Testis (tissue), 3 donors: ENCODE data around the gene CACNG6. TPM values are rescaled to one million over a fixed set of nuclear protein-coding genes. Genes with fewer than 3 reads are reported as not detected.

Experiments
- DNase-seq: peaks from one replicate; pipeline ENCODE4 v3.0.0-alpha.2; 2019
- H3K27ac ChIP-seq, 2 donors: fragments of 200-600 bp; sonication (generic); one replicate each; pipeline ENCODE4 v1.5.1; 2019
- H3K27me3 ChIP-seq: fragments of 200-600 bp; sonication (generic); one replicate; pipeline ENCODE4 v1.5.1; 2019
- H3K36me3 ChIP-seq: fragments of 200-600 bp; sonication (generic); one replicate; pipeline ENCODE4 v1.5.1; 2017; ENCODE audit warnings: low read depth; ENCODE audit errors: missing control alignments
- H3K4me1 ChIP-seq: fragments of 200-600 bp; sonication (generic); one replicate; pipeline ENCODE4 v1.5.1; 2019
- H3K4me3 ChIP-seq, 2 donors: fragments of 200-600 bp; sonication (generic); one replicate each; pipeline ENCODE4 v1.5.1; 2017 to 2019
- H3K9me3 ChIP-seq: fragments of 200-600 bp; sonication (generic); one replicate; pipeline ENCODE4 v1.5.1; 2017
- POLR2A ChIP-seq: fragments of 450-650 bp; IDR thresholded peaks from one replicate; pipeline ENCODE4 v1.6.1; 2017; ENCODE audit warnings: antibody characterized with exemption, mild to moderate bottlenecking, moderate library complexity
- WGBS, 2 donors: methylation state at CpG; one replicate each; pipeline ENCODE4 v1.1.5; 2018; 5-methylcytosine and 5-hydroxymethylcytosine counted together
- intact Hi-C: fragments of 100-400 bp; cut with DNase I; formaldehyde crosslinking; loops from one replicate; pipeline ENCODE4 v1.15.1; 2023; ENCODE audit warnings: low total_unique reads
- polyA plus RNA-seq: library from polyadenylated mRNA; stranded (reverse); fragments of 350-450 nt; fragmentation: Illumina TruSeq; extraction: RNeasy Lipid Tissue Mini Kit (QIAGEN cat#74804); gene quantifications from one replicate; pipeline ENCODE4 v1.2.3, GENCODE V29; 2014; ENCODE audit warnings: low read depth, low replicate concordance; ENCODE audit not compliant: insufficient read depth
- total RNA-seq, 2 donors: library from RNA; depleted of rRNA; stranded (reverse); fragments of >200 nt; gene quantifications; one replicate each; pipeline ENCODE4 v1.2.3, GENCODE V29; 2016
- TF ChIP-seq, protein P1 (sequence below), 3 experiments: fragments of 450-650 bp in 2 of 3; fragments of 200-600 bp in 1 of 3; sonication (generic) in 1 of 3; IDR thresholded peaks; one replicate each; pipeline ENCODE4 v1.5.1; 2016 to 2019; ENCODE audit warnings: antibody characterized with exemption in 3 of 3, mild to moderate bottlenecking in 2 of 3, moderate library complexity in 1 of 3

The CACNG6 gene
- total and polyA plus RNA-seq, 3 donors from 2014 or later = 2.1 to 5.5 (median 5.3) TPM

DNA sequence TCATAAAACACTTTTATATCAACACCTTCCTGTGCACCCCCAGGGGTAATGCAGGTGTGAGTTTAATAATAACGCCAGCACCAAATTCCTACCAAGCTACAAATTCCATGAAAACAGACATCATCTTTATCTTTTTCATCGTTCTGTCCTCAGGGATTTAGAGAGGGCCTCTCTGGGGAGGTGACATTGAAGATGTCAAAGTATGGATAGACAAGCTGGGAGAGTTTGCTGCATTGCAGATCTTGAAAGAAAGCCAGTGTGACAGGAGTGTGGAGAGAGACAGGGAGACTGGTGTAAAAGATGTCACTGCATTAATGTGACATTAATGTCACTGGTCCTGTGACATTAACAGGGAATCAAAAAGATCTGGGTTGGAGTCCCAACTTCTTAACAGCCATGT lies 10.1 kb downstream of the CACNG6 start:
- no peak overlapping the region for H3K27ac ChIP-seq
- intact Hi-C loops = no loop called here
- no peak for DNase-seq
- no peaks in the 10 kb centered on the region for H3K4me1 ChIP-seq
- TF ChIP-seq POLR2A = no peak
- TF ChIP-seq, protein P1, sequence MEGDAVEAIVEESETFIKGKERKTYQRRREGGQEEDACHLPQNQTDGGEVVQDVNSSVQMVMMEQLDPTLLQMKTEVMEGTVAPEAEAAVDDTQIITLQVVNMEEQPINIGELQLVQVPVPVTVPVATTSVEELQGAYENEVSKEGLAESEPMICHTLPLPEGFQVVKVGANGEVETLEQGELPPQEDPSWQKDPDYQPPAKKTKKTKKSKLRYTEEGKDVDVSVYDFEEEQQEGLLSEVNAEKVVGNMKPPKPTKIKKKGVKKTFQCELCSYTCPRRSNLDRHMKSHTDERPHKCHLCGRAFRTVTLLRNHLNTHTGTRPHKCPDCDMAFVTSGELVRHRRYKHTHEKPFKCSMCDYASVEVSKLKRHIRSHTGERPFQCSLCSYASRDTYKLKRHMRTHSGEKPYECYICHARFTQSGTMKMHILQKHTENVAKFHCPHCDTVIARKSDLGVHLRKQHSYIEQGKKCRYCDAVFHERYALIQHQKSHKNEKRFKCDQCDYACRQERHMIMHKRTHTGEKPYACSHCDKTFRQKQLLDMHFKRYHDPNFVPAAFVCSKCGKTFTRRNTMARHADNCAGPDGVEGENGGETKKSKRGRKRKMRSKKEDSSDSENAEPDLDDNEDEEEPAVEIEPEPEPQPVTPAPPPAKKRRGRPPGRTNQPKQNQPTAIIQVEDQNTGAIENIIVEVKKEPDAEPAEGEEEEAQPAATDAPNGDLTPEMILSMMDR (IDR thresholded peaks at IDR 0.05) = no peak
- 81 to 86% methylated on average over 2 of the region's 2 CpGs for WGBS, 2 donors
- H3K9me3 ChIP-seq = no peaks in the 10 kb centered on the region
- no peaks in the 10 kb centered on the region for H3K27me3 ChIP-seq
- H3K36me3 ChIP-seq = no peaks in the 10 kb centered on the region
- no peak overlapping the region for H3K4me3 ChIP-seq

- H3K4me3 ChIP-seq = no peak overlapping the region
- H3K36me3 ChIP-seq = no peaks in the 10 kb centered on the region
- TF ChIP-seq POLR2A = no peak
- TF ChIP-seq, protein P1 (IDR thresholded peaks at IDR 0.05) = no peak
- no peaks in the 10 kb centered on the region for H3K9me3 ChIP-seq
- no peak for DNase-seq
- H3K27ac ChIP-seq = no peak overlapping the region
- no peaks in the 10 kb centered on the region for H3K4me1 ChIP-seq
- H3K27me3 ChIP-seq = no peaks in the 10 kb centered on the region
- intact Hi-C loops = no loop called here
- WGBS, 2 donors = 44 to 51% methylated on average over 10 of the region's 10 CpGs
Measured at GRCh38 chr19:54002495-54003315, 11.3 kb downstream of the CACNG6 start.

DNA sequence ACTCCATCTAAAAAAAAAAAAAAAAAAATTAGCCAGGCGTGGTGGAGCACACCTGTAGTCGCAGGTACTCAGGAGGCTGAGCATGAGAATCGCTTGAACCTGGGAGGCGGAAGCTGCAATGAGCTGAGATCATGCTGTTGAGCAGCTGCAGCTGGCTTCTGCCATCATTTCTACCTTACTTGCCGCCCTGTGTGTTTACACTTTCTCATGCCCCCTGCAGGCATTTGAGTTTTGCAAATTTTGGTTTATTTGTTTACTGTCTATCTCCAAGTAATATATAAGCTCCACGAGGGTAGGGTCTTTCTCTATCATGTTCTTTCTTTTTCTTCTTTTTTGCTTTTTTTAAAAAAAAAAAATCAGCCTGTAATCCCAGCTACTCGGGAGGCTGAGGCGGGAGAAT lies 18.0 kb downstream of the CACNG6 start:
- H3K27ac ChIP-seq = no peak overlapping the region
- TF ChIP-seq, protein P1 (IDR thresholded peaks at IDR 0.05) = no peak
- TF ChIP-seq POLR2A = no peak
- no peak overlapping the region for H3K4me3 ChIP-seq
- no peaks in the 10 kb centered on the region for H3K36me3 ChIP-seq
- WGBS, 2 donors = 87 to 88% methylated on average over 8 of the region's 8 CpGs
- H3K4me1 ChIP-seq = no peaks in the 10 kb centered on the region
- DNase-seq = no peak
- intact Hi-C loops = no loop called here
- no peaks in the 10 kb centered on the region for H3K9me3 ChIP-seq
- no peaks in the 10 kb centered on the region for H3K27me3 ChIP-seq

- no peaks in the 10 kb centered on the region for H3K27me3 ChIP-seq
Measured at GRCh38 chr19:54010474-54010873, 19.0 kb downstream of the CACNG6 start.

More at GRCh38 chr19:54010474-54010873, 19.0 kb downstream of the CACNG6 start:
- 90 to 96% methylated on average over 6 of the region's 6 CpGs for WGBS, 2 donors
- TF ChIP-seq, protein P1 (IDR thresholded peaks at IDR 0.05) = no peak
- TF ChIP-seq POLR2A = no peak
- H3K4me3 ChIP-seq = no peak overlapping the region
- no peaks in the 10 kb centered on the region for H3K9me3 ChIP-seq
- H3K36me3 ChIP-seq = no peaks in the 10 kb centered on the region
- no peak for DNase-seq
- H3K27ac ChIP-seq = no peak overlapping the region
- intact Hi-C loops = no loop called here
- H3K4me1 ChIP-seq = no peaks in the 10 kb centered on the region
